Lung (tissue), 12 donors: ENCODE data around the gene CDC42EP1. TPM values are rescaled to one million over a fixed set of nuclear protein-coding genes. Genes with fewer than 3 reads are reported as not detected.

Experiments used
- ATAC-seq: fragments of 200-7000 bp; cut with Tn5 transposase; one replicate; pipeline ENCODE4 v1.9.1; 2020; ENCODE audit warnings: moderate number of reproducible peaks; ENCODE audit not compliant: insufficient read depth, low FRiP score
- DNase-seq, 3 donors: peaks; one replicate each; pipeline ENCODE4 v3.0.0-alpha.2; 2013 to 2017
- H3K27ac ChIP-seq, 2 donors: one replicate each; pipeline ENCODE4 v1.5.1; 2013; ENCODE audit warnings: mild to moderate bottlenecking in 2 of 2, moderate library complexity in 2 of 2, control low read depth in 1 of 2, inconsistent platforms in 1 of 2, low read depth in 1 of 2, low read length in 1 of 2
- H3K27me3 ChIP-seq, 3 donors: one replicate each; pipeline ENCODE4 v1.5.1; 2013; ENCODE audit warnings: low read length in 2 of 3; ENCODE audit not compliant: control insufficient read depth in 3 of 3, insufficient read depth in 3 of 3
- H3K36me3 ChIP-seq, 4 donors: one replicate each; pipeline ENCODE4 v1.5.1; 2013; ENCODE audit warnings: low read length in 4 of 4, mild to moderate bottlenecking in 1 of 4, moderate library complexity in 1 of 4; ENCODE audit not compliant: control insufficient read depth in 4 of 4, insufficient read depth in 4 of 4
- H3K4me1 ChIP-seq, 5 donors: one replicate each; pipeline ENCODE4 v1.5.1; 2013; ENCODE audit warnings: low read length in 5 of 5, mild to moderate bottlenecking in 2 of 5, moderate library complexity in 1 of 5; ENCODE audit not compliant: control insufficient read depth in 5 of 5, insufficient read depth in 5 of 5
- H3K4me3 ChIP-seq: one replicate; pipeline ENCODE4 v1.5.1; 2013; ENCODE audit warnings: mild to moderate bottlenecking, control low read depth, moderate library complexity
- H3K9ac ChIP-seq, 2 donors: one replicate each; pipeline ENCODE4 v1.5.1; 2013; ENCODE audit warnings: low read length in 2 of 2, control low read depth in 1 of 2; ENCODE audit not compliant: insufficient read depth in 1 of 2
- H3K9me3 ChIP-seq, 4 donors: one replicate each; pipeline ENCODE4 v1.5.1; 2013; ENCODE audit warnings: low read length in 3 of 4, mild to moderate bottlenecking in 1 of 4, moderate library complexity in 1 of 4; ENCODE audit not compliant: control insufficient read depth in 4 of 4, insufficient read depth in 3 of 4
- CTCF ChIP-seq: IDR thresholded peaks from 2 replicates; pipeline ENCODE4 v1.5.1; 2012; ENCODE audit warnings: mild to moderate bottlenecking; ENCODE audit errors: control extremely low read depth, extremely low read depth
- WGBS, 2 donors: extraction: QIAGEN DNeasy Blood & Tissue Kit; methylation state at CpG; one replicate each; pipeline ENCODE4 v1.1.7; 2013; 5-methylcytosine and 5-hydroxymethylcytosine counted together
- polyA plus RNA-seq, 2 donors: library from polyadenylated mRNA; stranded (reverse); fragments of 200-250 nt; gene quantifications; one replicate each; pipeline ENCODE4 v1.2.1, GENCODE V29; 2013
- total RNA-seq, 2 donors: library from RNA; depleted of rRNA in 1 of 2; stranded (reverse); fragments of >200 nt in 1 of 2; gene quantifications; one replicate each; pipeline ENCODE4 v1.2.1, GENCODE V29; 2014 to 2021
- donor health status: control.
- donor health status: control.
- donor health status: Bipolar disorder and iron deficiency.
- donor health status: healthy.
- donor health status: DM: yes; HTN: yes; CAD: no.

The CDC42EP1 gene
- total and polyA plus RNA-seq, 4 donors = 23.9 to 77.0 (median 51.9) TPM

DNA sequence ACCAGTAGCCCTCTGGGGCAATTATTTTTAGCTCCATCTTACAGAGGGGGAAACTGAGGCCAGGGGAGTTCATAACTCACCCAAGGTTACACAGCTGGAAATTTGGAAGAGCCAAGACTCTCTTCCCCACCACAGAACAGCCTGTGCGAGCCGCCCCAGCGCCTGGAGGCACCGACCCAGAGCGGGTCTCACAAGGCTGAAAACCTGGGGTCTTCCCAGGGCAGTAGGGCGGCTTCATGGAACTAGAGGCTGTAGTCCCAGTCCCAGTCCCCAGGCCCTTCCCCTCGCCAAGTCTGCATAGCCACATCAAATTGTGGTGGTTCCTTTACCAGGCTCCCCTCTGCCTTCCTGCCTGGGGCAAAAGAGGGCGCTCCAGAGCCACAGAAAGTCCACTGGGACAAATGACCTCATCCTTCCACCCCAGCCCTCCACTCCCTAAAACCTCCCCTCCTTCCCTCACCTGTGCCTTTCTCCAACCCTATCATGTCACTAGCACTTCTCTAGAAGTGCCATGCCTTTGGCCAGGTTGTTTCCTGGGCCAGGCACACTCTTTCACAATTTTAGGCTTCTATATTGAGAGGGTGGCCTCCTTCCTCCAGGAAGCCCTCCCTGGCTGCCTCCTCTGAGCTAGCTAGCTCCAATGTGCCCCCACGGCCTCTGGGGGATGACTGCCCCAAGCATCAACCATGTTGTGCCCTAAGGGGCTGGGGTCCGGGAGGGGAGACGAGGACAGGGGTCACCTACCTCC is 15.2 kb upstream of the CDC42EP1 start:
- DNase-seq = peak; percentile 76 to 78 (median 78)
- peak; percentile 41 for ATAC-seq
- WGBS, 2 donors = 44 to 45% methylated on average over 11 of the region's 11 CpGs
- no peaks in the 10 kb centered on the region for H3K9me3 ChIP-seq
- peak; percentile 54 for TF ChIP-seq CTCF
- H3K4me3 ChIP-seq = no peak overlapping the region
- no peaks in the 10 kb centered on the region for H3K36me3 ChIP-seq
- peak overlapping the region in 1 of 2 donors; percentile 78 for H3K9ac ChIP-seq
- H3K27me3 ChIP-seq = no peaks in the 10 kb centered on the region
- peak overlapping the region; percentile 64 to 93 for H3K27ac ChIP-seq
- H3K4me1 ChIP-seq = peaks cover 0 to 39% (median 18%) of the 10 kb centered on the region in 5 donors

GRCh38 chr22:37545703-37546436 is 14.4 kb upstream of the CDC42EP1 start:
- no peaks in the 10 kb centered on the region for H3K27me3 ChIP-seq
- peak overlapping the region; percentile 73 to 93 for H3K27ac ChIP-seq
- 8 to 11% methylated on average over 27 to 28 of the region's 28 CpGs for WGBS, 2 donors
- DNase-seq = peak; percentile 97 to 99 (median 99)
- H3K9me3 ChIP-seq = no peaks in the 10 kb centered on the region
- no peak for TF ChIP-seq CTCF
- H3K4me1 ChIP-seq = peaks cover 0 to 40% (median 18%) of the 10 kb centered on the region in 5 donors
- no peaks in the 10 kb centered on the region for H3K36me3 ChIP-seq
- no peak overlapping the region for H3K4me3 ChIP-seq
- peak; percentile 81 for ATAC-seq
- H3K9ac ChIP-seq = peak overlapping the region in 1 of 2 donors; percentile 78

DNA sequence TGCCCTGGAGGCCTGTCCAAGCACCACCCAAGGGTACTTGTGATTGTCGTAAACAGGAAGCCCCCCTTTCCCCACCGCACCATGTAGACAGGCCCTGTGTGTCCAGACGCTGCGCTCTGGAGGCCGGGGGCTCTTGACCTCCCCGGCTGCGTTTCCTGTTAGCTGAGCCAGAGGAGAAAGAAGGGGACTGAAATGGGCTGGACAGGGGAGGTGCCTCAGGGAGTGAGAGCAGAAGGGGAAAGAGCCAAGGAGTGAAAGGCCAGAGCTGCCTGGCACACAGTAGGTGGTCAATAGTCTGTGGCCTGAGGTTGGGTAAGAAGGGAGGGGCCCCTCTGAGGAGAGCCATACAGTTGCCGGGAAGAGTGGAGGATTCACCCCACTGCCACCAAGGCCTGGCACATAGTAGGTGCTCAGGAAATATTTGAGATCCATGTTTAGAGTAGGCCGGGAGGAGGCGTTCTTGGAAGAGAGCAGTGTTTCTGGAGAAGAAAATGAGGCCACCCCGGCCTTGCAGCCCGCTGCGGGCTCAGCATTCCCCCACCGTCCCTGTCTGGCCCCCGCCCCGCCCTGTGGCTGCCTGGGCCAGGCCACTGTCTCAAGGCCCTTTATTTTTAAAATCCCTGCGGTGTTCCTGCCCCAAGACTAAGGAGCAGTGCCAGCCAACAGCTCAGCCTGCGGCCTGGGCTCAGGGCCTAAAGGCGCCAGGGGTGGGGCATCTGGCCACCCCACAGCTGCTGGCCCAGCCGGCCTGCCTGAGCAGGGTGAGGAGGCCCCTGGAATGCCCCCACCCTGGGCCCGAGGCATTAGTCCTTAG is 13.6 kb upstream of the CDC42EP1 start:
- peak overlapping the region; percentile 73 to 93 for H3K27ac ChIP-seq
- no peak for TF ChIP-seq CTCF
- H3K4me1 ChIP-seq = peaks cover 0 to 48% (median 22%) of the 10 kb centered on the region in 5 donors
- ATAC-seq = no peak
- H3K4me3 ChIP-seq = no peak overlapping the region
- H3K9ac ChIP-seq = peak overlapping the region in 1 of 2 donors; percentile 72
- DNase-seq = peak in 2 of 3 donors; percentile 48 to 97
- no peaks in the 10 kb centered on the region for H3K27me3 ChIP-seq
- no peaks in the 10 kb centered on the region for H3K9me3 ChIP-seq
- H3K36me3 ChIP-seq = no peaks in the 10 kb centered on the region
- WGBS, 2 donors = 32 to 49% methylated on average over 21 of the region's 21 CpGs
